PFSK-1 (cell line): ENCODE data around the gene GSE1.

Experiments used
- FOXP2 ChIP-seq: optimal IDR thresholded peaks from 2 replicates; pipeline ENCODE3; 2011; ENCODE audit warnings: borderline replicate concordance, control low read depth, inconsistent platforms; ENCODE audit not compliant: insufficient read depth; ENCODE audit errors: extremely low read length, extremely low read depth
- POLR2AphosphoS5 ChIP-seq: IDR thresholded peaks from 2 replicates; pipeline ENCODE4 v1.6.1; 2012; ENCODE audit warnings: low read depth, mild to moderate bottlenecking, control low read depth, low read length, moderate library complexity
- REST ChIP-seq, 2 experiments: IDR thresholded peaks; 2 replicates each; pipeline versions ENCODE4 v1.6.1 to v1.8.0; 2011 to 2012; ENCODE audit warnings: low read depth in 2 of 2, low read length in 2 of 2, control low read depth in 1 of 2, inconsistent platforms in 1 of 2, mild to moderate bottlenecking in 1 of 2, moderate library complexity in 1 of 2; ENCODE audit not compliant: insufficient read depth in 1 of 2
- SIN3A ChIP-seq: IDR thresholded peaks from 2 replicates; pipeline ENCODE4 v1.6.1; 2012; ENCODE audit warnings: mild to moderate bottlenecking, low read length, moderate library complexity, borderline replicate concordance; ENCODE audit not compliant: insufficient read depth
- TAF1 ChIP-seq: IDR thresholded peaks from 2 replicates; pipeline ENCODE4 v1.6.1; 2012; ENCODE audit warnings: low read length, control low read depth, borderline replicate concordance; ENCODE audit not compliant: insufficient read depth

Gene GSE1

GRCh38 chr16:85656351-85657266, 43.5 kb downstream of the GSE1 start:
- no peak for TF ChIP-seq SIN3A
- no peak for TF ChIP-seq FOXP2
- TF ChIP-seq POLR2AphosphoS5, result no peak

GRCh38 chr16:85657267-85657650, 44.1 kb downstream of the GSE1 start:
- TF ChIP-seq TAF1, result no peak
- TF ChIP-seq SIN3A, result no peak
- TF ChIP-seq POLR2AphosphoS5, result no peak
- no peak for TF ChIP-seq FOXP2
- TF ChIP-seq REST (IDR thresholded peaks at IDR 0.05; ENCODE audit: insufficient read depth in 1 of 2, low read depth in 2 of 2, low read length in 2 of 2), result no peak

GRCh38 chr16:85657996-85658395, 44.9 kb downstream of the GSE1 start:
- no peak for TF ChIP-seq TAF1
- TF ChIP-seq FOXP2, result no peak

GRCh38 chr16:85658504-85659326, 45.6 kb downstream of the GSE1 start:
- TF ChIP-seq SIN3A (no peak), TAF1 (no peak), REST (IDR thresholded peaks at IDR 0.05; ENCODE audit: insufficient read depth in 1 of 2, low read depth in 2 of 2, low read length in 2 of 2) (no peak), POLR2AphosphoS5 (no peak), FOXP2 (no peak)

GRCh38 chr16:85659336-85659735, 46.2 kb downstream of the GSE1 start:
- TF ChIP-seq FOXP2 (no peak), REST (IDR thresholded peaks at IDR 0.05; ENCODE audit: insufficient read depth in 1 of 2, low read depth in 2 of 2, low read length in 2 of 2) (no peak), TAF1 (no peak), POLR2AphosphoS5 (no peak), SIN3A (no peak)
